NOMO-1 (cell line): ENCODE data around the gene SRPX.

Experiments used
- DNase-seq, 2 experiments: peaks; one replicate each; lab custom pipeline; 2025; ENCODE audit not compliant: unreplicated experiment in 2 of 2; lab: John Stamatoyannopoulos, UW

The SRPX gene

GRCh38 chrX:38220415-38221390 lies at the start of gene SRPX:
Gene SRPX, minus strand, starts transcription at chrX:38220871. Its CDS starts 79 bp downstream, at chrX:38220792.
- DNase-seq = no peak

GRCh38 chrX:38268011-38268410 lies 47.3 kb upstream of the SRPX start:
- no peak for DNase-seq

- no peak for DNase-seq
These were observed 42.3 kb upstream of the SRPX start for GRCh38 chrX:38262715-38263620.

GRCh38 chrX:38260231-38260630 lies 39.6 kb upstream of the SRPX start:
- DNase-seq = peak in 1 of 2 experiments; percentile 4

- no peak for DNase-seq
These were observed 35.3 kb upstream of the SRPX start for GRCh38 chrX:38256019-38256418.

- DNase-seq = no peak
These were observed 29.3 kb upstream of the SRPX start for GRCh38 chrX:38249965-38250364.

GRCh38 chrX:38247051-38247450 lies 26.4 kb upstream of the SRPX start:
- no peak for DNase-seq

GRCh38 chrX:38240541-38240940 lies 19.9 kb upstream of the SRPX start:
- DNase-seq = no peak

- DNase-seq = no peak
These were observed 16.4 kb upstream of the SRPX start for GRCh38 chrX:38236901-38237615.

- DNase-seq = no peak
These were observed 13.4 kb upstream of the SRPX start for GRCh38 chrX:38233891-38234667.

GRCh38 chrX:38232079-38232686 lies 11.5 kb upstream of the SRPX start:
- DNase-seq = no peak

GRCh38 chrX:38225093-38225492 lies 4.4 kb upstream of the SRPX start:
- DNase-seq = no peak

GRCh38 chrX:38224160-38224559 lies 3.5 kb upstream of the SRPX start:
- DNase-seq = no peak

- no peak for DNase-seq
These were observed 789 bp upstream of the SRPX start for GRCh38 chrX:38221391-38221929.

GRCh38 chrX:38220024-38220414 lies 652 bp downstream of the SRPX start:
- peak; percentile 38 to 46 for DNase-seq

GRCh38 chrX:38216642-38217041 lies 4.0 kb downstream of the SRPX start:
- no peak for DNase-seq

GRCh38 chrX:38214551-38215531 lies 5.8 kb downstream of the SRPX start:
- no peak for DNase-seq

- no peak for DNase-seq
These were observed 6.6 kb downstream of the SRPX start for GRCh38 chrX:38214044-38214443.
